GM13976 (cell line): ENCODE results near the gene TUBA8.
"Not testable (repeated sequence)": the region's sequence is repeated elsewhere in the genome, so short reads cannot be mapped to it uniquely, and the experiment has no call there.

Experiments used
- DNase-seq: peaks from one replicate; pipeline ENCODE4 v3.0.0; 2012; ENCODE audit warnings: low spot score
- in situ Hi-C: fragments of 300-500 bp; cut with MboI; formaldehyde crosslinking; loops from one replicate; pipeline ENCODE4 v1.12.0; 2022; ENCODE audit warnings: low sequenced_read_pairs, mixed read lengths, inconsistent platforms; ENCODE audit not compliant: unreplicated experiment
- TF ChIP-seq, protein P1 (sequence below): IDR thresholded peaks from 2 replicates; pipeline ENCODE4 v1.5.1; 2012; ENCODE audit warnings: borderline replicate concordance, mild to moderate bottlenecking; ENCODE audit not compliant: insufficient read depth; ENCODE audit errors: extremely low read depth, missing control alignments, control extremely low read depth

The TUBA8 gene

DNA sequence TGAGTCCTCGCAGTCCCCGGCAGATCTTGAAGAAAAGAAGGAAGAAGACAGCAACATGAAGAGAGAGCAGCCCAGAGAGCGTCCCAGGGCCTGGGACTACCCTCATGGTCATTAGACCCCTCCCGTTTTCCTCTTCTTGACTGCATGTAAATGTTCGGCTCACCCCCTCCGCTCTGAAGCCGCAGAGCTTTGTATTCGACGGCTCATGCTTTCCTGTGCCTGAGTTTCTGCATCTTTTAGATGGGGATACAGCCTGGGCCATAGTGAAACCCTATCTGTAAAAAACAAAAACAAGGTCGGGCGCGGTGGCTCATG is 47.1 kb downstream of the TUBA8 start:
- TF ChIP-seq, protein P1, sequence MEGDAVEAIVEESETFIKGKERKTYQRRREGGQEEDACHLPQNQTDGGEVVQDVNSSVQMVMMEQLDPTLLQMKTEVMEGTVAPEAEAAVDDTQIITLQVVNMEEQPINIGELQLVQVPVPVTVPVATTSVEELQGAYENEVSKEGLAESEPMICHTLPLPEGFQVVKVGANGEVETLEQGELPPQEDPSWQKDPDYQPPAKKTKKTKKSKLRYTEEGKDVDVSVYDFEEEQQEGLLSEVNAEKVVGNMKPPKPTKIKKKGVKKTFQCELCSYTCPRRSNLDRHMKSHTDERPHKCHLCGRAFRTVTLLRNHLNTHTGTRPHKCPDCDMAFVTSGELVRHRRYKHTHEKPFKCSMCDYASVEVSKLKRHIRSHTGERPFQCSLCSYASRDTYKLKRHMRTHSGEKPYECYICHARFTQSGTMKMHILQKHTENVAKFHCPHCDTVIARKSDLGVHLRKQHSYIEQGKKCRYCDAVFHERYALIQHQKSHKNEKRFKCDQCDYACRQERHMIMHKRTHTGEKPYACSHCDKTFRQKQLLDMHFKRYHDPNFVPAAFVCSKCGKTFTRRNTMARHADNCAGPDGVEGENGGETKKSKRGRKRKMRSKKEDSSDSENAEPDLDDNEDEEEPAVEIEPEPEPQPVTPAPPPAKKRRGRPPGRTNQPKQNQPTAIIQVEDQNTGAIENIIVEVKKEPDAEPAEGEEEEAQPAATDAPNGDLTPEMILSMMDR = no peak
- in situ Hi-C loops = no loop called here
- no peak for DNase-seq

DNA sequence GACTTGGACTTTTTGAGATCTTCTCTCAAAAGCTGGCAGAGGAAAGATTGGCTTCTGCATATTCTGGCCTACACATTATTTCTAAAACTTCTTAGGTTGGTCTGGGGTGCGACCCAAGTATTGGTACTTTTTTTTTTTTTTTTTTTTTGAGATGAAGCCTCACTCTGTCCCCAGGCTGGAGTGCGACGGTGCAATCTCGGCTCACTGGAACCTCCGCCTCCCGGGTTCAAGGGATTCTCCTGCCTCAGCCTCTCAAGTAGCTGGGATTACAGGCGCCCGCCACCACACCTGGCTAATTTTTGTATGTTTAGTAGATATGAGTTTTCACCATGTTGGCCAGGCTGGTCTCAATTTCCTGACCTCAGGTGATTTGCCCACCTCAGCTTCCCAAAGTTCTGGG is 50.0 kb downstream of the TUBA8 start:
- in situ Hi-C loops = not testable (repeated sequence)

DNA sequence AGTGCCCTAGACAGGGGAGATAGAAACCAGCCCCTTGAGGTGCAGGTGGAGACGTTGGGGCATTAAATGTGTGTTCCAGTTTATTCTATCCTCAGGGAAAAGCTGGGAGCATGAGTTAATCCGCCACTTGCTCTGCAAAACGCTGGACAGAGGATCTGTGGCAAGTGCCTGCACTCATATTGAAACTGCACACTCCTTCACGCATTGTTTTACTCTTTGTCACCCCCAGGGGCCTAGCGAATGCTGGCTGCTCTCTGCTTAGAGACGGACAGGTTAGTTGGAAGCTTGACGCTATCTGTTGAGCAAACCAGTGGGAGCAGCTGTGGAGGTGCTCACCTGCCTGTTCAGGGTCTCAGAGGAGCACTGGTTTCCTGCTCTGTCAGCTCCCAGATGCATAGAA is 53.2 kb downstream of the TUBA8 start:
- in situ Hi-C loops = not testable (repeated sequence)

More for the DNA sequence above, 50.0 kb downstream of the TUBA8 start:
- DNase-seq = not testable (repeated sequence)

DNA sequence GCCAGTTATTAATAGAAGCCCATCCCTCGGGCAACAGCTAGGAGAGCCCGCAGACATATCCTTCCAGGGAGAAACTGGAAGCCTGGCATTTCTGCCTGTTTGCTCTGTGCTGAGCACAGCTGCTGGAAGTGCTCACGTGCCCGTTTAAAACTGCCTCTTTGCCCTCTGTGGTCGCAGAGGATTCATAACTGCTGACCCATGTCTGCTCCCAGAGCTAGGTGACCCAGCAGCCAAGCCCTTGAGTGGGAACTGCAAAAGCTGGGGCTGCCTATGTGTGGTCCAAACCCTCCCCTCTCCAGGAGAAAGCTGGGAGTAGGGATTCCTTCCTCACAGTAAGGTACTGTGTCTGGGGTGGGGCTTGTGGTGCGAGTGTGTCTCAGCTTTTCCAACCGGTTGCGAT is 54.0 kb downstream of the TUBA8 start:
- in situ Hi-C loops, DNase-seq: not testable (repeated sequence)

More for the DNA sequence above, 53.2 kb downstream of the TUBA8 start:
- peak; percentile 73 for DNase-seq

DNA sequence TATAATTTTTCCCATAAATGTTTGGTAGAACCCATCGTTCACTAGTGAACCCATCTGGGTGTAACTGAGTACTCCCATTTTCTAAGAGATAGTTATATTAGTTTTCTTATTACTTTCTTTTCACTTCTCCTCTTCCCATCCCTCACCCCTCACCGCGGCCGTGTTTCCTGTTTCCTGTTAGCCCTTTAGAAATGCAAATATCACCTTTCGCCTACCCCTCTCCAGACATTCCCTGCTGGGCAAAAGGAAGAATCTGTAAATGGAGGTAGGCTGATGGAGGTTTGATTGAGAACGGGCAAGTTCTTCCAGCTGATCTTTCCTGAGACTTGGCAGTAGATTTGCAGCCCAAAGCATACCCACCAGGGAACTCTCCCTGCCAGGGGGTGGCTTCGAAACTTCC is 54.7 kb downstream of the TUBA8 start:
- DNase-seq, in situ Hi-C loops: not testable (repeated sequence)

DNA sequence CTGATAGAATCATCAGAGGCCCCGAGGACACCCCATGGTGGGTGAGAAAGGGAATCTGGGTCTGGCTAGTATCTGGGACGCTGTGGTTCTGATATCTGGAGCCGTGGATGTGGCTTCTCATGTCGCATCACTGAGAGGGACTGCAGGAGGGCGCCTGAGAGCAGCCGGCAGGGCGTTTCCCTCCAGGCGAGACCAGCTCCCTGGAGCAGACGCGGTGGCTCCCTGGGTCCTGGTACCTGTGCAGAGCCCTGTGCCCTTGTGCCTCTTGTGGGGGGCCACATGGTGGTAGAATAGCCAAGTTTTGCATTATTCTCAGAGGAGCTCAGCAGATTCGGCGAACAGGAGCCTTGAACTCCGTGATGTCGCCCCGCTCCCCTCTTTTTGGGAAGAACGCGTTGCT is 59.7 kb downstream of the TUBA8 start:
- in situ Hi-C loops, DNase-seq: not testable (repeated sequence)

DNA sequence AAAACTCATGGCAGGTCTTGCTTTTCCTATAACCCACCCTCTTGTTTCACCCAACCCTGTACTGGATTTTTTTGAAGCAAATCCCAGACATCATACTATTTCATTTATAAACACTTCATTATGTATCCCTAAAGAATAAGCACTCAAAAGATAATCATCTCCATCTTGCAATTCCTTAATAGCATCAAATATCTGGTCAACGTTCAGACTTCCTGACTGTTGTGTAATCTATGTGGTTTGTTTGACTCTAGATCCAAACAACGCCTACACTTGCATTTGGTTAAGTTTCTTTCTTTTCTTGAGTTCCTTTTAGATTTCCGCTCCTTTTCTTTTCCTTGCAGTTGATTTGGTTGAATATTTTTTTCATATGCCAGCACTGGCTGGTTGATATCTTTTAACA is 61.6 kb downstream of the TUBA8 start:
- in situ Hi-C loops = not testable (repeated sequence)

DNA sequence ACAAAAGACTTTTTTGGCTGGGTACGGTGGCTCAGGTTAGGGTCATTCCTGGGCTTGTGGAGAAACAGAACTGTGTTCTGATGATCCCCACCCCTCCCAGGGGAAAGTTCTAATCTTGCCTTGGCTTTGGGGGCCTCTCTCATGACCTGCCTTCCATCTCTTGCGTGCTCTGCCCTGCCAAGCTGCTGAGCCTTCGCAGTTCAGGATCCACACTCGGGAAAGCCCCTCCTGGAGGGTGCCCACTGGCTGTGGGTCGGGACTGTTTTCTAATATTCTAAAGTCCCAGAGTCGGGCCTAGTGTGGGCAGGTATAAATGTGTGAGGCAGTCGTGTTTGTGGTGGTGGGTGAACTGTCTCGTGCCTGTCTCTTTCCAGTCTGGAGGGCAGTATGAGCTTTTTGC is 62.2 kb downstream of the TUBA8 start:
- in situ Hi-C loops, DNase-seq: not testable (repeated sequence)

More for the DNA sequence above, 61.6 kb downstream of the TUBA8 start:
- not testable (repeated sequence) for DNase-seq

DNA sequence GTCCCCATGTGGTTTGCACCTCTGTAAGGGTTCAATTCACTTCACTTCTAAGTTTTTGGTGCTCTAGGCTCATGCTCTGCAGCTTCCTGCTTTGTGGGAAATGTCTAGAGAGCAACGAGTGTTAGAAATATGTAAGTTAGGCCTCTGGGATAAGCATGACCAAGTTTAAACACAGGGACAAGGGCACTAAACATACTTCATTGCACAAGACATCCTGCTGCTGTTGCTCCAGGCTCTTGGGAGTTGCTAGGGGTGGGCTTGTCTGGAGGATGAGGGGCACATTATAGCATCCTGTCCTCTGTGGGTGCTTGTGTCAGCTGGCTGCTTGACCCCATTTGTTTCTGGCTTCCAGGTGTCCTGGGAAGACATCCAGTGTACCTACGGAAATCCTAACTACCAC is 62.8 kb downstream of the TUBA8 start:
- in situ Hi-C loops, DNase-seq: not testable (repeated sequence)
